CD4-positive, alpha-beta T cell (primary cell): Measurements from ENCODE around the gene MEGF8. TPM values are rescaled to one million over a fixed set of nuclear protein-coding genes. Genes with fewer than 3 reads are reported as not detected.
"Not testable (repeated sequence)": the region's sequence is repeated elsewhere in the genome, so short reads cannot be mapped to it uniquely, and the experiment has no call there.

Experiments
- ATAC-seq: fragments of 200-7000 bp; cut with Tn5 transposase; one replicate; pipeline ENCODE4 v1.10.0; 2022; ENCODE audit warnings: mild to moderate bottlenecking; ENCODE audit not compliant: poor library complexity
- CTCF ChIA-PET: fragments of 350-600 bp; sonication (Branson Sonifier 250); formaldehyde crosslinking; loops from one replicate; lab custom pipeline; 2021; ENCODE audit warnings: antibody characterized with exemption, inconsistent platforms; lab: Charles Lee
- POLR2A ChIA-PET: fragments of 350-600 bp; sonication (Branson Sonifier 250); formaldehyde crosslinking; loops from one replicate; lab custom pipeline; 2021; ENCODE audit warnings: antibody characterized with exemption, inconsistent platforms; lab: Charles Lee
- DNase-seq, 14 experiments: peaks; one replicate each; pipeline ENCODE4 v3.0.0-alpha.2; 2013 to 2020; ENCODE audit warnings: mixed read lengths in 2 of 14
- H3K27ac ChIP-seq, 2 donors: one replicate each; pipeline versions ENCODE4 v1.5.1 to v1.7.0; 2013; ENCODE audit warnings: low read length in 2 of 2, low read depth in 1 of 2, mild to moderate bottlenecking in 1 of 2
- H3K27me3 ChIP-seq, 2 experiments: 1 replicate in 1 of 2; 2 replicates in 1 of 2; pipeline versions ENCODE4 v1.6.1 to v1.7.0; 2013; ENCODE audit warnings: low read length in 2 of 2, control low read depth in 1 of 2, mild to moderate bottlenecking in 1 of 2, moderate library complexity in 1 of 2; ENCODE audit not compliant: insufficient read depth in 2 of 2, control insufficient read depth in 1 of 2
- H3K36me3 ChIP-seq: one replicate; pipeline ENCODE4 v1.6.1; 2013; ENCODE audit warnings: low read length, control low read depth; ENCODE audit not compliant: insufficient read depth
- H3K4me1 ChIP-seq: one replicate; pipeline ENCODE4 v1.6.1; 2013; ENCODE audit warnings: low read length, control low read depth; ENCODE audit not compliant: insufficient read depth
- H3K4me3 ChIP-seq: one replicate; pipeline ENCODE4 v1.5.1; 2013; ENCODE audit warnings: mild to moderate bottlenecking, low read length, moderate library complexity
- H3K9me3 ChIP-seq, 2 experiments: 1 replicate in 1 of 2; 2 replicates in 1 of 2; pipeline versions ENCODE4 v1.6.1 to v1.7.0; 2013; ENCODE audit warnings: low read length in 2 of 2, mild to moderate bottlenecking in 2 of 2, control low read depth in 1 of 2, moderate library complexity in 1 of 2; ENCODE audit not compliant: control insufficient read depth in 1 of 2, insufficient read depth in 1 of 2
- H3K27ac Mint-ChIP-seq: one replicate; pipeline ENCODE4 v1.8.0; 2020; ENCODE audit warnings: mixed read lengths
- H3K27me3 Mint-ChIP-seq: one replicate; pipeline ENCODE4 v1.8.0; 2021; ENCODE audit warnings: mixed read lengths
- H3K36me3 Mint-ChIP-seq: one replicate; pipeline ENCODE4 v1.8.0; 2021; ENCODE audit warnings: low read depth, mixed read lengths
- H3K4me1 Mint-ChIP-seq: one replicate; pipeline ENCODE4 v1.8.0; 2021; ENCODE audit warnings: low read depth, mixed read lengths
- H3K4me3 Mint-ChIP-seq: one replicate; pipeline ENCODE4 v1.8.0; 2020; ENCODE audit warnings: mild to moderate bottlenecking, mixed read lengths
- H3K9me3 Mint-ChIP-seq: one replicate; pipeline ENCODE4 v1.8.0; 2020; ENCODE audit warnings: mixed read lengths
- CTCF ChIP-seq: fragments of 200-600 bp; IDR thresholded peaks from one replicate; pipeline ENCODE4 v1.8.0; 2022; ENCODE audit warnings: antibody characterized with exemption, mild to moderate bottlenecking
- intact Hi-C, 2 experiments: fragments of 100-400 bp; cut with DNase I in 1 of 2; cut with micrococcal nuclease in 1 of 2; formaldehyde crosslinking; loops; one replicate each; pipeline versions ENCODE4 v1.15.1 to v1.9.0; 2023 to 2025; cut with DNase I, micrococcal nuclease
- total RNA-seq, 174 experiments: library from RNA in 2 of 174; stranded (reverse) in 2 of 174; gene quantifications; one replicate each; pipeline ENCODE4 v1.2.3 and lab custom pipeline; 2021 to 2026

The MEGF8 gene
- total RNA-seq, 2 experiments from 2014 or later: 4.1 to 4.2 TPM

- no peak for TF ChIP-seq CTCF
- ChIA-PET POLR2A (no interaction called here), CTCF (no interaction called here)
- Mint-ChIP-seq H3K4me3 (no peak overlapping the region), H3K27ac (no peak overlapping the region), H3K27me3 (no peaks in the 10 kb centered on the region), H3K9me3 (no peaks in the 10 kb centered on the region), H3K36me3 (no peaks in the 10 kb centered on the region), H3K4me1 (no peaks in the 10 kb centered on the region)
- H3K27ac ChIP-seq: no peak overlapping the region
- DNase-seq (no peak), ATAC-seq (no peak)
- H3K36me3 ChIP-seq: peaks cover 2% of the 10 kb centered on the region
- H3K9me3 ChIP-seq: no peaks in the 10 kb centered on the region
- no peak overlapping the region for H3K4me3 ChIP-seq
- no peaks in the 10 kb centered on the region for H3K4me1 ChIP-seq
- intact Hi-C loops: no loop called here
- H3K27me3 ChIP-seq: no peaks in the 10 kb centered on the region
Measured at GRCh38 chr19:42334697-42335373, 9.4 kb downstream of the MEGF8 start.

- ChIA-PET POLR2A (no interaction called here), CTCF (no interaction called here)
- no peak for TF ChIP-seq CTCF
- Mint-ChIP-seq H3K36me3 (no peaks in the 10 kb centered on the region), H3K4me1 (no peaks in the 10 kb centered on the region), H3K27ac (no peak overlapping the region), H3K27me3 (no peaks in the 10 kb centered on the region), H3K4me3 (no peak overlapping the region), H3K9me3 (no peaks in the 10 kb centered on the region)
- intact Hi-C loops: no loop called here
- H3K4me1 ChIP-seq: no peaks in the 10 kb centered on the region
- no peak for DNase-seq
- no peaks in the 10 kb centered on the region for H3K9me3 ChIP-seq
- ATAC-seq: no peak
- H3K27me3 ChIP-seq: no peaks in the 10 kb centered on the region
- H3K4me3 ChIP-seq: no peak overlapping the region
- no peak overlapping the region for H3K27ac ChIP-seq
- H3K36me3 ChIP-seq: peaks cover 2% of the 10 kb centered on the region
Measured at GRCh38 chr19:42335374-42335936, 10.0 kb downstream of the MEGF8 start.

- Histone ChIP-seq H3K4me3 (no peak overlapping the region), H3K27me3 (no peaks in the 10 kb centered on the region), H3K27ac (no peak overlapping the region), H3K36me3 (peaks cover 2% of the 10 kb centered on the region), H3K4me1 (no peaks in the 10 kb centered on the region), H3K9me3 (no peaks in the 10 kb centered on the region)
- DNase-seq (no peak), ATAC-seq (no peak)
- Mint-ChIP-seq H3K4me1 (no peaks in the 10 kb centered on the region), H3K4me3 (no peak overlapping the region), H3K9me3 (no peaks in the 10 kb centered on the region), H3K36me3 (no peaks in the 10 kb centered on the region), H3K27me3 (no peaks in the 10 kb centered on the region), H3K27ac (no peak overlapping the region)
- ChIA-PET POLR2A (no interaction called here), CTCF (no interaction called here)
- no peak for TF ChIP-seq CTCF
- intact Hi-C loops: no loop called here
Measured at GRCh38 chr19:42335971-42336370, 10.5 kb downstream of the MEGF8 start.

- H3K9me3 Mint-ChIP-seq, H3K27ac Mint-ChIP-seq, H3K27me3 Mint-ChIP-seq, H3K4me3 Mint-ChIP-seq, POLR2A ChIA-PET, H3K4me1 Mint-ChIP-seq, H3K4me1 ChIP-seq, intact Hi-C loops, DNase-seq, H3K36me3 ChIP-seq, H3K9me3 ChIP-seq, H3K27me3 ChIP-seq, CTCF ChIA-PET, ATAC-seq, H3K27ac ChIP-seq, H3K4me3 ChIP-seq: not testable (repeated sequence)
- peaks cover 10% of the 10 kb centered on the region for H3K36me3 Mint-ChIP-seq
Measured at GRCh38 chr19:42339126-42339860, 13.9 kb downstream of the MEGF8 start.

GRCh38 chr19:42339922-42340321, 14.5 kb downstream of the MEGF8 start:
- DNase-seq, CTCF ChIA-PET, H3K27ac Mint-ChIP-seq, H3K9me3 ChIP-seq, H3K4me1 ChIP-seq, POLR2A ChIA-PET, H3K27ac ChIP-seq, H3K4me3 Mint-ChIP-seq, H3K27me3 Mint-ChIP-seq, H3K9me3 Mint-ChIP-seq, intact Hi-C loops, H3K4me3 ChIP-seq, H3K4me1 Mint-ChIP-seq, H3K27me3 ChIP-seq, H3K36me3 ChIP-seq, ATAC-seq: not testable (repeated sequence)
- peaks cover 10% of the 10 kb centered on the region for H3K36me3 Mint-ChIP-seq
